ENCODE measurements around the gene PCIF1.

The PCIF1 gene

GRCh38 chr20:45971675-45972499 is 37.4 kb downstream of the PCIF1 start, which contains the start of gene ZNF335:
Gene ZNF335, minus strand, starts transcription at chr20:45972203. Its CDS starts 793 bp downstream, at chr20:45971410.
- no peak for TF ChIP-seq CTCF (IDR thresholded peaks at IDR 0.05; ENCODE audit: control insufficient read depth, insufficient read depth, low read depth, low read length, missing control alignments)
- H3K4me3 ChIP-seq (ENCODE audit: control insufficient read depth, low read depth, low read length): peak within 1 kb of the TSS; percentile 90
- peak; percentile 87 for DNase-seq (ENCODE audit: low read depth)

GRCh38 chr20:45972500-45973183 is 38.2 kb downstream of the PCIF1 start:
- DNase-seq (ENCODE audit: low read depth): no peak
- peak overlapping the region; percentile 38 for H3K4me3 ChIP-seq (ENCODE audit: control insufficient read depth, low read depth, low read length)
- TF ChIP-seq CTCF (IDR thresholded peaks at IDR 0.05; ENCODE audit: control insufficient read depth, insufficient read depth, low read depth, low read length, missing control alignments): no peak

GRCh38 chr20:45974896-45975565 is 40.5 kb downstream of the PCIF1 start:
- H3K4me3 ChIP-seq (ENCODE audit: control insufficient read depth, low read depth, low read length): no peak overlapping the region
- no peak for TF ChIP-seq CTCF (IDR thresholded peaks at IDR 0.05; ENCODE audit: control insufficient read depth, insufficient read depth, low read depth, low read length, missing control alignments)
- DNase-seq (ENCODE audit: low read depth): no peak

- TF ChIP-seq CTCF (IDR thresholded peaks at IDR 0.05; ENCODE audit: control insufficient read depth, insufficient read depth, low read depth, low read length, missing control alignments): no peak
- no peak overlapping the region for H3K4me3 ChIP-seq (ENCODE audit: control insufficient read depth, low read depth, low read length)
- DNase-seq (ENCODE audit: low read depth): no peak
Measured at GRCh38 chr20:45975686-45976085, 41.2 kb downstream of the PCIF1 start.

GRCh38 chr20:45976086-45976485 is 41.6 kb downstream of the PCIF1 start:
- H3K4me3 ChIP-seq (ENCODE audit: control insufficient read depth, low read depth, low read length): no peak overlapping the region
- no peak for TF ChIP-seq CTCF (IDR thresholded peaks at IDR 0.05; ENCODE audit: control insufficient read depth, insufficient read depth, low read depth, low read length, missing control alignments)

GRCh38 chr20:45981261-45981660 is 46.8 kb downstream of the PCIF1 start:
- TF ChIP-seq CTCF (IDR thresholded peaks at IDR 0.05; ENCODE audit: control insufficient read depth, insufficient read depth, low read depth, low read length, missing control alignments): no peak
- H3K4me3 ChIP-seq (ENCODE audit: control insufficient read depth, low read depth, low read length): no peak overlapping the region
- no peak for DNase-seq (ENCODE audit: low read depth)

More at GRCh38 chr20:45976086-45976485, 41.6 kb downstream of the PCIF1 start:
- no peak for DNase-seq (ENCODE audit: low read depth)
